WI38 (cell line): ENCODE results near the gene ABI2.

ENCODE experiments used
- H3K4me3 ChIP-seq: 2 replicates; pipeline ENCODE4 v1.5.1; 2011; ENCODE audit warnings: low read depth, mild to moderate bottlenecking, control low read depth, low read length
- CTCF ChIP-seq: IDR thresholded peaks from 2 replicates; pipeline ENCODE4 v1.5.1; 2012; ENCODE audit warnings: low read depth, mild to moderate bottlenecking, control low read depth, low read length

The ABI2 gene

GRCh38 chr2:203480623-203481022 lies 152.4 kb downstream of the ABI2 start:
- no peak for TF ChIP-seq CTCF
- H3K4me3 ChIP-seq, result no peak overlapping the region

- TF ChIP-seq CTCF, result peak; percentile 49
- H3K4me3 ChIP-seq, result no peak overlapping the region
Measured at GRCh38 chr2:203484266-203485112, 156.3 kb downstream of the ABI2 start.

- TF ChIP-seq CTCF, result no peak
- no peak overlapping the region for H3K4me3 ChIP-seq
Measured at GRCh38 chr2:203489531-203489930, 161.3 kb downstream of the ABI2 start.

- H3K4me3 ChIP-seq, result no peak overlapping the region
- TF ChIP-seq CTCF, result no peak
Measured at GRCh38 chr2:203490391-203490790, 162.2 kb downstream of the ABI2 start.

- no peak overlapping the region for H3K4me3 ChIP-seq
- TF ChIP-seq CTCF, result no peak
Measured at GRCh38 chr2:203492965-203493364, 164.8 kb downstream of the ABI2 start.
